NB4 (cell line): Measurements from ENCODE around the gene PSMB11.

Source experiments
- CTCF ChIP-seq: IDR thresholded peaks from one replicate; pipeline ENCODE4 v1.5.1; 2012; ENCODE audit warnings: low read depth, low read length
- MAX ChIP-seq: IDR thresholded peaks from 2 replicates; pipeline ENCODE4 v1.6.1; 2011; ENCODE audit warnings: low read depth, low read length
- MYC ChIP-seq: IDR thresholded peaks from 2 replicates; pipeline ENCODE4 v1.6.1; 2011; ENCODE audit warnings: low read depth, low read length
- POLR2A ChIP-seq: IDR thresholded peaks from 2 replicates; pipeline ENCODE4 v1.6.1; 2011; ENCODE audit warnings: mild to moderate bottlenecking; ENCODE audit not compliant: insufficient read length; ENCODE audit errors: extremely low read depth

DNA sequence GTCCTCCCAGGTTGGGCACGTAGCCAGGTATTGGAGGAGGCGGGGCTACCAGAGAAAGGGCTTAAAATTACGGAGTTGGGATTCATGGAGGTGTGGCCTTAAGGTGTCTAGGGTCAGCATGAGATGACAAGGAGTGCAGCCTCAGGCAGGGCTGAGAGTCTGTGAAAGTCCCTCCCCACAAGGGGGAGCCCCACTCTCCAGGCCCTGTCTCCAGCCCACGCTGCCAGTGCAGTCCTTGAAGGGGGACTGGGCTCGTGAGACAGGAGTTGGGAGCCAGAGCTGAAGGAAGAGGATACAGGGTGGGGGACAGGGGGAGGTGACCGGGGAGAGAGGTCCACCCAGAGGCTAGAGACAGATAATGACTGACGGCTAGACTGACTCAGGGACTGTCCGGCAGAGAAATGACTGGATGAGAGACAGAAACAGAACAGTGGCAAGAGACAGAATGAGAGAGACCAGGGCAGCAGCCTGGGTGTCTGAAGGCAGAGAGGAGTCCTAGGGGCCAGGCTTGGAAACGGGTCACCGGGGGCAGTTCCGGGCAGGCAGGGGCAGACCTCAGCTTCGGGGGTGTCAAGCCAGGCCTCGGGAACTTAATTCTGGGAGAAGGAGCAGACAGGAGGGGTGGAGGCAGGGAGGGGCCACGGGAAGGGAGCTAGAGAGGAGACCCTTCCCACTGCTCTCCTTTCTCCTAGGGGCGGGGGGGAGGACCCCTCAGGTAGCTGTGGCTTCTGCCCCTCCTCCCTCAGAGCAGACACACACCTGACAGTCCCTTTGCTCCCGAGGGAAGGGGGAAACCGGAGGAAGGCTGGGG, 14.3 kb downstream of the PSMB11 start:
- peak; percentile 86 for TF ChIP-seq CTCF
- no peak for TF ChIP-seq POLR2A
- TF ChIP-seq MYC = no peak
- TF ChIP-seq MAX = no peak
